CD4-positive, alpha-beta T cell treated with Interleukin-6 at 100 ng/mL for 8 hours (primary cell): ENCODE results near the gene SWSAP1.

ENCODE experiments used
- DNase-seq: peaks from one replicate; pipeline ENCODE4 v3.0.0-alpha.2; 2020; ENCODE audit warnings: mixed read lengths, low spot score

SWSAP1 gene

DNA sequence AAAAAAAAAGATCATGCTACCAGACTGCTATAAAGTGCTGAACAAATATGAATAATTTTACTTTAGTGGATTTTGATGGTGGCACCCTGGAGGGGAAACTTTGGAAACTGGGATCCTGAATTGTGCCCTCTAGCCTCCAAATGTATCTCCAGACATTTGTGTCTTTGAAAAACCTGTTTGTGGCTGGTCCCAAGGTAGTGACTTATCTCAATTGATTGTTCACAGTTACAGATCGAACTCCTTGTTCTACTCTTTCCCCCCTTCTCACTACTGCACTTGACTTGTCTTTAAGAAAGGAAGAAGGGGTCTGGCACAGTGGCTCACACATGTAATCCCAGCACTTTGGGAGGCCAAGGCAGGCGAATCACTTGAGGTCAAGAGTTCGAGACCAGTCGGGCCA is 34.1 kb downstream of the SWSAP1 start:
- DNase-seq, result no peak

- no peak for DNase-seq
Measured at GRCh38 chr19:11410682-11411081, 36.2 kb downstream of the SWSAP1 start.

- no peak for DNase-seq
Measured at GRCh38 chr19:11414544-11414943, 40.1 kb downstream of the SWSAP1 start.

DNA sequence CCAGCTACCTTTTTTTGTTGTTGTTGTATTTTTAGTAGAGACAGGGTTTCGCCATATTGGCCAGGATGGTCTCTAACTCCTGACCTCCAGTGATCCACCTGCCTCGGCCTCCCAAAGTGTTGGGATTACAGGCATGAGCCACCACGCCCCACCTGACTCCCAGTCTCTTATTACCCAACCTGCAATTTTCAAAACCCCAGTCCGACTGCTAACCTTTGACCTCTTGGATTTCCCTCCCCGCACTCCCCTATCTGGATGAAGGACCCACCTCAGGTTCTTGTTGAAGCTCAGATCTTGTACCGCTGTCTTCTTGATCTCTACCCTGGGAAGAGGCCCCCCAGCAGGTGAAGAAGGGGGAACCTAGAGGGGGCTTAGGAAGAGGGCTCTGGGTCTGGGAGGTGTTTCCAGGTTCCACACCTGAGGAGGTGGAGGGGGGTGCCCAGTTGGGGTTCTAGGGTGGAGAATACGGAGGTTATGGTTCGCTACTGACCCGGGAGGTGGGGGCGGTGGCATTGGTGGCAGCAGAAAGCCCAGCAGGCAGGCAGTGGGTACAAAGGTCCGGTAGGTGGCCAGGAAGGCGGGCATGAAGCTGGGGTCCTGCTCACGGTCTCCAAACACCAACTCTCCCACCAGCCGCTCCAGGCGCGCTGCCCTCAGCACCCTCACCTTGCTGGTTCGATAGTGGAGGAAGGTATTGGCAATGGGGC is 42.0 kb downstream of the SWSAP1 start:
- no peak for DNase-seq

DNA sequence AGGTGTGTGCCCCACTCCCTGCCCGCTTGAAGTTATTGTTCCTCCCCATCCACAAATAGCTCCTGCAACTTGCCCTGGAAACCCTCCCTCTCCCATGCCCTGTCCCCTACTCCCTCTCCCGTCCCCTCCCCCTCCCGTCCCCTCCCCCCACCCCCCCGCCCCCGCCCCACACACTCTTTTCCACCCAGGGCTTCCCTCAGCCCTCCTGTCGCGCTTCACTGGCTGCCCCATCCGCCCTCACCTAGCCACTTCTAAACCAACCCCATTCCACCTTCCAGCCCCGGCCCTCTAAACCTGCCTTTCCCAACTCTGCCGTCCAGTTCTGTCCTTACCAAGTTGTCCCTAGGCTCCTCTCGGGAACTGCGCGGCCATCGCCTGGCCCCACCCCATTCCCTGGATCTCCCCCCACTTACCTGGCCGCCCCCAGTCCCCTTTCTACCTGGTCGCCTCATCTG is 43.7 kb downstream of the SWSAP1 start:
- no peak for DNase-seq

DNA sequence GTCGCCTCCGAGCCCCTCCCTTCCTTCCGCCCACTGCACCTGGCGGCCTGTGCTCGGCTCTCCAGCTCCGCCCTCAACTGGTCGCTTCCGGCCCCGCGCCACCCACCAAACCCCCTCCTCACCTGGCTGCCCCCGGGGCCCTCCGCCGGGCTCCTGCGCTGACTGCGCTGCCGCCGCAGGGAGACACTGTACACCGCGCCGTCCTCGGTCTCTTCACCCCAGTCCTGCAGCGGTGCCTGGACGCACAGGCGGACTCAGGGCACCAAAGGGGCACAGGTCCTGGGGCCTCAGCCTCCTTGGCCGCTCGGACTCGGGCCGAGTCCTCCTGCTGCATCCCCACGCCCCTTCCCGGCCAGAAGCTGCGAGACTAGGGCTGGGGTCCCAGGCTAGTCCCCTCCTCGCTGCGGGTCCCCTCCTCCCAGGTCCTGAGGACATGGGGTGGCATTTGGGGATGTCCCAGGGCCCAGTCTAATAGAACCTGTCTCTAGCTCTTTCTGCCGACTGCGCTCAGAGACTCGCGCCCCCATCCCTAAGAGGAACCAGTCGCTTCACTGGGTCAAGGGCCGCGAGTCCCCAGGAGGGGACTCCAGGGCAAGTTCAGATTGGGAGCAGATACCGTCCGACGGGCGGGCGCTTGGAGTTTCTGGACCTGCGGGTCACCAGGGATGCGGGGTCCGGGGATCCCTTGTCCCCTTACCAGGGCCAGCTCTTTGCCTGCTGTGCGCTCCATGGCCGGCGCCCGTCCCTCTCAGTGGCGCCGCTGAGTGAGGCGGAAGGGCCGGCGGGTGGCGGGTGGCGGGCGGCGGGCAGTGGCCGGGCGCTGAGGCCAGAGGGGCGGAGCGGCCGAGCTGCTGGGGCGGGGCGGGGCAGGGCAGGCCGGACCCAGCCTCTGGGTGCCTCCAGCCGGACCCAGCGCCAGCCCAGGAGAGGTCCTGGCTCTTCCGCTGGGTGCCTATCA is 44.4 kb downstream of the SWSAP1 start, which contains the start of gene RGL3:
Gene RGL3 (minus strand): TSS at position 766 of the 958 bp plus-strand sequence. CDS start 36 bp downstream, at position 730.
- no peak for DNase-seq

- no peak for DNase-seq
Measured at GRCh38 chr19:11420429-11421370, 46.2 kb downstream of the SWSAP1 start.

GRCh38 chr19:11421371-11422098 is 47.1 kb downstream of the SWSAP1 start:
- no peak for DNase-seq

DNA sequence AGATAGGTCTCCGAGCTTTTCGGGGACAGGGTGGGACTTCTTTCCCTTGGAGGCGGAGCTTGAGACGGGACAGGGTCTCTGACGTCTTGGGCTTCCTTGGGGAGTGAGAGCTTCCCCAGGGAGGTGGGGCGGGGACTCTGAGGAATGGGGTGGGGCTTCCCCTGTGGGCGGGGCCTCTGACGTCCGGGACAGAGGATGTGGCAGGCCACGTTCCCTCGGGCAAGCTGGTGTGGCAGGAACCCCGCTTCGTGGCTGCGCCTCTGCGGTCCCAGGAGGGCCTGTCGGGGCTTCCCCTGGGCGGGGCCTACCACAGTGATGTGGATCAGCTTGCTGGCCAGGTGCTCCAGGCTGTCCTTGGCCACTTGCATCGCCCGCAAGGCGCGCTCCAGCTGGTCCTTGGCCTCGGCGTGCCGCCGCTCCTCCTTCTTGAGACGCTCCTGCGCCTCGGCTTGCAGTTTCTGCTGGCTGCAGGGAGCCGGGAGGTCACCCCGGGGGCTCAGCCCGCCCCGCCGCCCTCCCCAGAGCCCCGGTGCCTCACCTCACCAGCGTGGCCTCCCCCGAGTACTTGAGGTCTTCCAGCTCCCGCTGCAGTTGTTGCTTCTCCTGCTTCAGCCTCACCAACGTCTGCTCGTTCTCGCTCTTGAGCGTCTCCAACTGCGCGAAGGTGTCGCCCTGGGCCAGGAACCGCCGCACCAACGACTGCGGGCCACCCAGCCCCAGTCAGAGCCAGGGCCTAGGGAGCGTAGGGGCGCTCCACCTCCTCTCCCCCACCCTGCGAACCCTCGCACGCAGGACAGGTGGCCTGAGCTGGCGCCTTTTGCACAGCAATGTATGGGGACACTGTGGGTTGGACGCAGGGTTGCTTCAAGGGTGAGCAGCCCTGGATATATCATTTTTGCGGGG is 47.9 kb downstream of the SWSAP1 start:
- DNase-seq, result peak; percentile 67

- DNase-seq, result no peak
Measured at GRCh38 chr19:11423164-11423790, 48.8 kb downstream of the SWSAP1 start.

DNA sequence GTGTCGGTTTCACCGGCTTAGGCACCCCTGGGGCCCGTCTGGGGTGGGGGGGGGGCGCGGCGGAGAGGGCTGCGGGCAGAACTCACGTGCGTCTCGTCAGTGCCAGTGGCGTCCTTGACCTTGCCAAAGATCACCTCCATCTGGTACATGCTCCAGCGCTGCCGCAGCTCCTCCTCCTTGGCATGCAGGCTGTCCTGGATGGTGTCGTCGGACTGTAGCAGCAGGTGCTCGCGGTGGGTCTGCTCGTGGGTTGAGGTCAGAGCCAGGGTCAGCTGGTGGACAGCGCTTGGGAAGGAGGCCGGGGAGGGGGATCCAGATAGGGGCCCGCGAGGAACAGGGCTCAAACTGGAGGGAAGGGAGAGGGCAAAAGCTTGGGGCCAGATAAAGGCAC is 49.3 kb downstream of the SWSAP1 start:
- no peak for DNase-seq
